Endometrial microvascular endothelial cells (primary cell): ENCODE measurements around the gene LRRTM4. TPM values are rescaled to one million over a fixed set of nuclear protein-coding genes. Genes with fewer than 3 reads are reported as not detected.

Source experiments
- in situ Hi-C: cut with HindIII; loops from 2 replicates; pipeline ENCODE4 v1.10.0; 2017; ENCODE audit warnings: low sequenced_read_pairs, low pct_unique_long_range_greater_than_20kb; ENCODE audit errors: inconsistent ontology term
- total RNA-seq: library from RNA; depleted of rRNA; stranded (reverse); fragments of >200 nt; gene quantifications from one replicate; pipeline ENCODE4 v1.2.3, GENCODE V29; 2015; ENCODE audit errors: inconsistent ontology term

Gene LRRTM4
- total RNA-seq, 1 donor from 2014 or later = not detected

GRCh38 chr2:76975752-76976151 lies 546.4 kb downstream of the LRRTM4 start:
- in situ Hi-C loops = no loop called here

- in situ Hi-C loops = no loop called here
Observed at GRCh38 chr2:76973610-76974009, 548.6 kb downstream of the LRRTM4 start.

- in situ Hi-C loops = no loop called here
Observed at GRCh38 chr2:76965772-76966171, 556.4 kb downstream of the LRRTM4 start.

GRCh38 chr2:76958749-76959148 lies 563.4 kb downstream of the LRRTM4 start:
- in situ Hi-C loops = no loop called here

GRCh38 chr2:76953733-76954347 lies 568.3 kb downstream of the LRRTM4 start:
- in situ Hi-C loops = no loop called here

- in situ Hi-C loops = no loop called here
Observed at GRCh38 chr2:76946631-76947145, 575.5 kb downstream of the LRRTM4 start.

- in situ Hi-C loops = no loop called here
Observed at GRCh38 chr2:76940559-76940958, 581.6 kb downstream of the LRRTM4 start.

- in situ Hi-C loops = no loop called here
Observed at GRCh38 chr2:76938153-76938552, 584.0 kb downstream of the LRRTM4 start.

GRCh38 chr2:76932550-76932949 lies 589.6 kb downstream of the LRRTM4 start:
- in situ Hi-C loops = no loop called here

- in situ Hi-C loops = no loop called here
Observed at GRCh38 chr2:76930056-76930744, 592.0 kb downstream of the LRRTM4 start.

- in situ Hi-C loops = no loop called here
Observed at GRCh38 chr2:76928026-76928425, 594.1 kb downstream of the LRRTM4 start.

- in situ Hi-C loops = no loop called here
Observed at GRCh38 chr2:76921006-76921405, 601.2 kb downstream of the LRRTM4 start.

- in situ Hi-C loops = no loop called here
Observed at GRCh38 chr2:76895469-76895868, 626.7 kb downstream of the LRRTM4 start.

GRCh38 chr2:76870581-76870980 lies 651.6 kb downstream of the LRRTM4 start:
- in situ Hi-C loops = no loop called here

GRCh38 chr2:76870011-76870410 lies 652.2 kb downstream of the LRRTM4 start:
- in situ Hi-C loops = no loop called here

GRCh38 chr2:76867854-76868253 lies 654.3 kb downstream of the LRRTM4 start:
- in situ Hi-C loops = no loop called here

- in situ Hi-C loops = no loop called here
Observed at GRCh38 chr2:76866464-76866863, 655.7 kb downstream of the LRRTM4 start.

GRCh38 chr2:76862901-76863300 lies 659.3 kb downstream of the LRRTM4 start:
- in situ Hi-C loops = no loop called here

- in situ Hi-C loops = no loop called here
Observed at GRCh38 chr2:76861708-76862107, 660.5 kb downstream of the LRRTM4 start.

GRCh38 chr2:76851000-76851399 lies 671.2 kb downstream of the LRRTM4 start:
- in situ Hi-C loops = no loop called here
